K562 (cell line): ENCODE measurements around the gene NME4. TPM values are rescaled to one million over a fixed set of nuclear protein-coding genes. Genes with fewer than 3 reads are reported as not detected.

Experiments
- ARID3B ChIP-seq: fragments of 250-450 bp; sonication (Bioruptor Pico); IDR thresholded peaks from 2 replicates; pipeline ENCODE4 v1.4.0; 2020; ENCODE audit warnings: borderline replicate concordance
- CBX2 ChIP-seq: fragments of 200-600 bp; sonication (generic); IDR thresholded peaks from one replicate; pipeline ENCODE4 v1.6.1; 2012; ENCODE audit warnings: mild to moderate bottlenecking, low read length, inconsistent platforms; ENCODE audit not compliant: insufficient read depth, poor library complexity, severe bottlenecking
- CXXC5 ChIP-seq: fragments of 250-450 bp; sonication (Bioruptor Pico); IDR thresholded peaks from 2 replicates; pipeline ENCODE4 v1.8.0; 2022; ENCODE audit warnings: inconsistent platforms, mild to moderate bottlenecking, moderate library complexity
- EP400 ChIP-seq: fragments of 450-650 bp; IDR thresholded peaks from 2 replicates; pipeline ENCODE4 v1.6.1; 2017; ENCODE audit warnings: antibody characterized with exemption, mild to moderate bottlenecking, moderate library complexity
- HDGF ChIP-seq: fragments of 450-650 bp; IDR thresholded peaks from 2 replicates; pipeline ENCODE4 v1.6.1; 2016
- JUNB ChIP-seq: fragments of 450-650 bp; formaldehyde crosslinking; conservative IDR thresholded peaks from 2 replicates; pipeline ENCODE4 v1.4.0; 2020; ENCODE audit warnings: mild to moderate bottlenecking
- NFYB ChIP-seq: IDR thresholded peaks from 2 replicates; pipeline ENCODE4 v1.6.1; 2011; ENCODE audit warnings: mild to moderate bottlenecking, moderate library complexity; ENCODE audit not compliant: insufficient read length; ENCODE audit errors: extremely low read depth
- PRPF4 ChIP-seq: fragments of 200-400 bp; formaldehyde crosslinking; IDR thresholded peaks from one replicate; pipeline ENCODE4 v1.6.1; 2017; ENCODE audit warnings: low read length, low read depth, mild to moderate bottlenecking; ENCODE audit not compliant: insufficient read depth, poor library complexity, severe bottlenecking
- RFX7 ChIP-seq: fragments of 250-450 bp; sonication (Bioruptor Pico); IDR thresholded peaks from 2 replicates; pipeline ENCODE4 v1.5.1; 2021; ENCODE audit warnings: mild to moderate bottlenecking
- TAF1 ChIP-seq: IDR thresholded peaks from 2 replicates; pipeline ENCODE4 v1.6.1; 2011; ENCODE audit warnings: mild to moderate bottlenecking, low read length, moderate library complexity; ENCODE audit not compliant: insufficient read depth, control insufficient read depth, severe bottlenecking; ENCODE audit errors: extremely low read depth
- ZBTB40 ChIP-seq, 2 experiments: fragments of 450-650 bp in 1 of 2; sonication (generic) in 1 of 2; formaldehyde crosslinking in 1 of 2; IDR thresholded peaks; 2 replicates each; pipeline versions ENCODE4 v1.7.1 to v1.9.0; 2016 to 2022; ENCODE audit warnings: inconsistent platforms in 1 of 2, mild to moderate bottlenecking in 1 of 2, missing genetic modification reagents in 1 of 2
- ZNF133 ChIP-seq: fragments of 250-450 bp; sonication (Bioruptor Pico); IDR thresholded peaks from 2 replicates; pipeline ENCODE4 v1.4.0; 2020; ENCODE audit warnings: mild to moderate bottlenecking
- ZNF3 ChIP-seq: fragments of 250-450 bp; sonication (Bioruptor Pico); IDR thresholded peaks from 2 replicates; pipeline ENCODE4 v1.5.0; 2021; ENCODE audit warnings: mild to moderate bottlenecking, moderate library complexity
- ZNF696 ChIP-seq: fragments of 250-450 bp; sonication (Bioruptor Pico); conservative IDR thresholded peaks from 2 replicates; pipeline ENCODE4 v1.4.0; 2020; ENCODE audit warnings: mild to moderate bottlenecking, moderate library complexity
- polyA plus RNA-seq, 8 experiments: library from polyadenylated mRNA; depleted of rRNA in 4 of 8; stranded (reverse) in 5 of 8; unstranded in 3 of 8; fragments of >200 nt; fragmentation: Nextera tagmentation in 2 of 8; fragmentation: Illumina TruSeq in 1 of 8; extraction: Ambion mirVana in 2 of 8; extraction: Trizol in 1 of 8; gene quantifications; 2 replicates each; pipeline versions ENCODE4 v1.2.1 to v1.2.3, GENCODE V29; 2011 to 2014; ENCODE audit warnings: inconsistent platforms in 1 of 8, missing spikeins in 1 of 8
- total RNA-seq, 7 experiments: library from RNA; depleted of rRNA in 6 of 7; stranded (reverse); fragments of >200 nt in 6 of 7; fragmentation: Illumina TruSeq in 2 of 7; extraction: Trizol in 2 of 7; gene quantifications; 2 replicates each; pipeline versions ENCODE4 v1.2.1 to v1.2.3, GENCODE V29; 2011 to 2021; ENCODE audit warnings: low replicate concordance in 1 of 7
- TF ChIP-seq, protein P1 (sequence below): fragments of 250-450 bp; sonication (Bioruptor Pico); IDR thresholded peaks from 2 replicates; pipeline ENCODE4 v1.8.0; 2022; ENCODE audit warnings: inconsistent platforms

NME4 gene
- total and polyA plus RNA-seq, 9 of the 15 experiments (the other 6 are each of a cell fraction or from before 2014, with no cell fraction given), result 15.4 to 264 (median 139) TPM

- TF ChIP-seq ZBTB40 (IDR thresholded peaks at IDR 0.05), result no peak
- no peak for TF ChIP-seq ZBTB40 (CRISPR knock-in tag; IDR thresholded peaks at IDR 0.05)
- no peak for TF ChIP-seq ZNF696
- TF ChIP-seq NFYB, result no peak
- peak; percentile 24 for TF ChIP-seq TAF1
- no peak for TF ChIP-seq CBX2
- no peak for TF ChIP-seq JUNB (CRISPR knock-in tag)
- no peak for TF ChIP-seq EP400
- no peak for TF ChIP-seq ZNF3
- TF ChIP-seq CXXC5 (CRISPR knock-in tag), result peak; percentile 19; the same call in 1 of the 2 replicates
- no peak for TF ChIP-seq HDGF
- TF ChIP-seq RFX7 (CRISPR knock-in tag), result no peak
- TF ChIP-seq PRPF4, result no peak
- TF ChIP-seq, protein P1, sequence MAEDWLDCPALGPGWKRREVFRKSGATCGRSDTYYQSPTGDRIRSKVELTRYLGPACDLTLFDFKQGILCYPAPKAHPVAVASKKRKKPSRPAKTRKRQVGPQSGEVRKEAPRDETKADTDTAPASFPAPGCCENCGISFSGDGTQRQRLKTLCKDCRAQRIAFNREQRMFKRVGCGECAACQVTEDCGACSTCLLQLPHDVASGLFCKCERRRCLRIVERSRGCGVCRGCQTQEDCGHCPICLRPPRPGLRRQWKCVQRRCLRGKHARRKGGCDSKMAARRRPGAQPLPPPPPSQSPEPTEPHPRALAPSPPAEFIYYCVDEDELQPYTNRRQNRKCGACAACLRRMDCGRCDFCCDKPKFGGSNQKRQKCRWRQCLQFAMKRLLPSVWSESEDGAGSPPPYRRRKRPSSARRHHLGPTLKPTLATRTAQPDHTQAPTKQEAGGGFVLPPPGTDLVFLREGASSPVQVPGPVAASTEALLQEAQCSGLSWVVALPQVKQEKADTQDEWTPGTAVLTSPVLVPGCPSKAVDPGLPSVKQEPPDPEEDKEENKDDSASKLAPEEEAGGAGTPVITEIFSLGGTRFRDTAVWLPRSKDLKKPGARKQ, result 0 out of 2 replicates have a peak, but pooled peaks have one; percentile 71
- TF ChIP-seq ZNF133 (CRISPR knock-in tag), result no peak
- TF ChIP-seq ARID3B (CRISPR knock-in tag), result no peak
Measured at GRCh38 chr16:386641-387156, 10.3 kb upstream of the NME4 start (continued).
